Memory B cell (primary cell): ENCODE results near the gene SH3D21.
A peak's percentile ranks its signal among the peaks of the same experiment; 100 is the strongest.

Experiments
- ATAC-seq: fragments of 150-1000 bp; cut with Tn5 transposase; 2 replicates; pipeline ENCODE4 v1.10.0; 2021; ENCODE audit warnings: low read depth, mild to moderate bottlenecking, moderate library complexity
- DNase-seq, 2 donors: peaks; one replicate each; pipeline ENCODE4 v3.0.0; 2022; ENCODE audit warnings: low spot score in 2 of 2
- H3K27ac Mint-ChIP-seq: one replicate; pipeline ENCODE4 v1.8.0; 2022; ENCODE audit warnings: mild to moderate bottlenecking, moderate library complexity, mixed read lengths
- H3K27me3 Mint-ChIP-seq: one replicate; pipeline ENCODE4 v1.8.0; 2022; ENCODE audit warnings: mixed read lengths
- H3K36me3 Mint-ChIP-seq: one replicate; pipeline ENCODE4 v1.8.0; 2022; ENCODE audit warnings: mild to moderate bottlenecking, mixed read lengths
- H3K4me1 Mint-ChIP-seq: one replicate; pipeline ENCODE4 v1.8.0; 2022; ENCODE audit warnings: mixed read lengths
- H3K4me3 Mint-ChIP-seq: one replicate; pipeline ENCODE4 v1.8.0; 2022; ENCODE audit warnings: mild to moderate bottlenecking, moderate library complexity, mixed read lengths
- H3K9me3 Mint-ChIP-seq: one replicate; pipeline ENCODE4 v1.8.0; 2022; ENCODE audit warnings: mixed read lengths

The SH3D21 gene

DNA sequence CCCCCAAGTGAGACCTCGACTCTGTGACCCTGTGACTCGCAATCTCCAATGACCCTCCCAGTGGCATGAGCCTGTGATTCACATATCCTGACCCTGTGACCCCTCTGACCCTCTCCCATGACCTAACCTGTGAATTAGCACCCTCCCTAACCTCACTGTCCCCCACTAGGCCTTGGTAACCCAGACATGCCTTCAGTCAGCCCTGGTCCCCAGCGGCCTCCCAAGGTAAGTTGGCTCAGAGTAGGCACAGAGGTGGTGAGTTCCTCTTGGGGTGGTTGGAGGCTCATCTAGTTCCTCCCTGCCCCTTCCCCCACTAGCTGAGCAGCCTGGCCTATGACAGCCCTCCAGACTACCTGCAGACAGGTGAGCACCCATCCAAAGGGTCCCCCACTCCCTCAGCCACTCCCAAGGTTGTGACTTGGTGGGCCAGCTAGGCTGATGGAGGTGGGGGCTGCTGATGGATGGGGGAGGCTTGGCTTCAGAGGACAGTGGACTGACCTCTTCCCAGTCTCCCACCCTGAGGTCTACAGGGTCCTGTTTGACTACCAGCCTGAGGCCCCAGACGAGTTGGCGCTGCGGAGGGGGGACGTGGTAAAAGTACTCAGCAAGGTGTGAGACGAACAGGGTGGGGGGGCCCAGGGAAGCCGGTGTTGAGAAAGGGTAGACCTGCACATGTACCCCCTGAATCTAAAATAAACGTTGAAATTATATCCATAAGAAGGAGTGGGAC is 1.6 kb downstream of the SH3D21 start:
- ATAC-seq: no peak
- Mint-ChIP-seq H3K27ac (no peak overlapping the region), H3K4me1 (peaks cover 16% of the 10 kb centered on the region), H3K36me3 (peaks cover 8% of the 10 kb centered on the region), H3K4me3 (peak overlapping the region; percentile 71), H3K27me3 (no peaks in the 10 kb centered on the region), H3K9me3 (no peaks in the 10 kb centered on the region)
- DNase-seq: no peak

DNA sequence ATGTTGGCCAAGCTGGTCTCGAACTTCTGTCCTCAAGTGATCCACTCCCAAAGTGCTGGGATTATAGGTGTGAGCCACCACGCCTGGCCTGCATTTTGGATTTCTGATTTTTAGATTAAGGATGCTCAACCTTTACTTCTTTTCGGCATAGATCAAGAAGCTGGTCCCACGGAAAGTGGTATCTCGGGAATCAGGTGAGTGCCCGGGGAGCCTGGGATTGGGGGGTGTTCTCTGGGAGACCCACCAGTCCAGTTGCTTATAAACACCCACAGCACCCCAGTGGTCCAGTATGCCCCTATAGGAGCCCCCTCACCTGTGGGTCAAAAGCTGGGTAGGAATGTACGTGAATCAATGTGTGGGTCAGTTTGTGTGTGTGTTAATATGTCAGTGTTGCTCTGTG is 3.2 kb downstream of the SH3D21 start:
- Mint-ChIP-seq H3K9me3 (no peaks in the 10 kb centered on the region), H3K27me3 (no peaks in the 10 kb centered on the region), H3K4me3 (no peak overlapping the region), H3K27ac (no peak overlapping the region), H3K36me3 (no peaks in the 10 kb centered on the region), H3K4me1 (peaks cover 14% of the 10 kb centered on the region)
- DNase-seq (no peak), ATAC-seq (no peak)

DNA sequence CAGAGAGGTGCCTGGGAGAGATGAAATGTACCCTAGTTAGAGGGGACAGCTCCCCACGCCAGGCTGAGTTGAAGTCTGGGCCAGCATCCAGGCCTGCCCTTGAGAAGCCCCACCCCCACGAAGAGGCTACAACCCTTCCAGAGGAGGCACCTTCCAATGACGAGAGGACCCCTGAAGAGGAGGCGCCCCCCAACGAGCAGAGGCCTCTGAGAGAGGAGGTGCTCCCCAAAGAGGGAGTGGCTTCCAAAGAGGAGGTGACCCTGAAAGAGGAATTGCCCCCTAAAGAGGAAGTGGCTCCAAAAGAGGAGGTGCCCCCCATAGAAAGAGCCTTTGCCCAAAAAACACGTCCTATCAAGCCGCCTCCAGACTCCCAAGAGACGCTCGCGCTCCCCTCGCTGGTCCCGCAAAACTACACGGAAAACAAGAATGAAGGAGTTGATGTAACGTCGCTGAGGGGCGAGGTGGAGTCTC is 14.2 kb downstream of the SH3D21 start:
- Mint-ChIP-seq H3K9me3 (no peaks in the 10 kb centered on the region), H3K27ac (peak overlapping the region; percentile 42), H3K4me3 (peak overlapping the region; percentile 86), H3K27me3 (peaks cover 2% of the 10 kb centered on the region), H3K36me3 (no peaks in the 10 kb centered on the region), H3K4me1 (peaks cover 18% of the 10 kb centered on the region)
- DNase-seq: no peak
- ATAC-seq: peak; percentile 50

DNA sequence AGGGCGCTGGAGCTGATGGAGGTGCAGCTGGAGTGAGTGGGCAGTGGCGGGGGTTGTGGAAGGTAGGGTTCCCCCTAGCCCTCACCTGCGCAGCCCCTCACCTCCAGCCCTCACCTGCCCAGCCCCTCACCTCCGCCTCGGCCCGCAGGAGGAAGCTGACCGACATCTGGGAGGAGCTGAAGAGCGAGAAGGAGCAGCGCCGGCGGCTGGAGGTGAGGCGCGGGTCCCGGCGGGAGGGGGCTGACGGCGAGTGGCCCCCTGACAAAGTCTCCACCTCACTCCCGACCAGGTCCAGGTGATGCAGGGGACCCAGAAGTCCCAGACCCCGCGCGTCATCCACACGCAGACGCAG is 14.6 kb downstream of the SH3D21 start:
- H3K27ac Mint-ChIP-seq: peak overlapping the region; percentile 42

DNA sequence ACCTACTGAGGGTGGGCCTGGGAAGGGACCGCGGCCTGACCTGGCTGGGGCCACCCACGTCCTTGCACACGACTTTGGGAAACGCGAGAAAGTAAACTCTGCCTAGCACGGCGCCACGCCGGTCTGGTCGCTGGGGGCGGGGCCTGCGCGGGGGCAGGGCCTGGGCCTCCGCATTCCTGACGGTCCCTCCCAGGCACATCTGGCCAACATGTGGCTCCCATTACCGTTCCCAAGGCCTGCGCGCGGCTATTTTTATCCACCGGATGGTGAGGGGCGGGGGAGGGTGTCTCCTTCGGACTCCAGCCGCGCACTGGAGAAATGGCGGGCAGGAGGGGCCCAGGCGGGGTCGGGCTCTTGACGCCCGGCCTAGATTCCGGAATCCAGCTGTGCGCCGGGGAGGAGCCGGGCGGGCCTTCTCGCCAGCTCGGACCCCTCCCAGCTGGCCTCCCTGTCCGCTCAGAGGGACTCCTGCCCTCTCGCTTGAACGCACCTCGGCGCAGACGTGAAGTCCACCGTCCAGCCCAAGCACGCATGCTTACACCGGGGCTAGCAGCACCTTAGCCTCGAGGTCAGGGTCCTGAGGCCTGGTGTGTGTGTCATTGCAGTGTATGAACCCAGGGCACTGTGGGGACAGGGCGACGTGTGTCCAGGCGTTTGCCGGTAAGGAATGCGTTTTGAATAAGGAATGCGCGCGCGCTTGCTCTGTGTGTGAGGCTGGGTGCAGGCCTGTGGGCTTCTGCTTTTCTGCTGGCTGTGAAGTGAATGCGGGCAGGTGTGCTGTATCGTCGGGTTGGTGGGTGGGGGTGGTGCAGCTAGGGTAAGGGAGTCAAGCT is 15.2 kb downstream of the SH3D21 start:
- peaks cover 6% of the 10 kb centered on the region for H3K27me3 Mint-ChIP-seq
- no peaks in the 10 kb centered on the region for H3K36me3 Mint-ChIP-seq
- no peaks in the 10 kb centered on the region for H3K9me3 Mint-ChIP-seq
- ATAC-seq (peak; percentile 49), DNase-seq (peak in 1 of 2 donors; percentile 25)
- peak overlapping the region; percentile 86 for H3K4me3 Mint-ChIP-seq
- H3K4me1 Mint-ChIP-seq: peaks cover 18% of the 10 kb centered on the region
- H3K27ac Mint-ChIP-seq: peak overlapping the region; percentile 28

More for the DNA sequence above, 14.6 kb downstream of the SH3D21 start:
- Mint-ChIP-seq H3K4me3 (peak overlapping the region; percentile 86), H3K9me3 (no peaks in the 10 kb centered on the region), H3K27me3 (peaks cover 4% of the 10 kb centered on the region), H3K4me1 (peaks cover 18% of the 10 kb centered on the region), H3K36me3 (no peaks in the 10 kb centered on the region)
- peak; percentile 4 for ATAC-seq
- DNase-seq: no peak

DNA sequence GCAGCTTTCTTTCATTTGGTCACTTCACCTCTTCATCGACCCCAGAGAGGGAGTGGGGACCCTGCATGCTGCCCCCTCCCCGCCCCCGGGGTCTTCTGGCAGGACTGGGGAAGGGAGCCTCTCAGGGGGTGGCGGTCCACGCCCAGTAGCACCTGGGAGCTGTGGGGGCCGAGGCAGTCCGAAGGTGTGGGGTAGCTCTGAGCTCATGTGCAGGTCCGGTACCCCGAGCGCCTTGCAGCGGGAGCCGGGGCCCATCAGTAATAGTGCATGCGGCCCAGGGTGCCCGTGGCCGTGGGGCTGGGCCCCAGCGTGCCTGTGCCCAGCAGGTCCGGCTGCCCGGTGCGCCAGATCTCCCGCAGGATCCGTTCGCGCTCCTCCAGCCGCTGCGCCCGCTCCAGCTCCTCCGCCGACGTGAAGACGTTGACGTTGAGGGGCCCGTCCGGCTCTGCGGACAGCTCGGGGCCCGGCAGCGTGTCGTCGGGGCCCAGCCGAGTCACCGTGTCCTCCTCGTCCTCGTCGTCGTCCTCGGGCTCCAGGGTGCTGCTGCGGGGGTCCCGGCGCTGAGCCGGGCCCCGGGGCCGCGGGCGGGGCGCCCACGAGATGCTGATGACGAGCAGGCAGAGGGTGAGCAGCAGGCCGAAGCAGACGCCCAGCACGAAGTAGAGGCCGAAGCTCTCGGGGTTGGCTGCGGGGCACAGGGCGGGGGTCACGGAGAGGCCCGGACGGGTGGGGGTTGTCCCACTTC is 16.0 kb downstream of the SH3D21 start:
- Mint-ChIP-seq H3K4me1 (peaks cover 18% of the 10 kb centered on the region), H3K36me3 (no peaks in the 10 kb centered on the region), H3K4me3 (peak overlapping the region; percentile 86), H3K27me3 (peaks cover 15% of the 10 kb centered on the region), H3K27ac (peak overlapping the region; percentile 28), H3K9me3 (no peaks in the 10 kb centered on the region)
- peak in 1 of 2 donors; percentile 19 for DNase-seq
- ATAC-seq: no peak

DNA sequence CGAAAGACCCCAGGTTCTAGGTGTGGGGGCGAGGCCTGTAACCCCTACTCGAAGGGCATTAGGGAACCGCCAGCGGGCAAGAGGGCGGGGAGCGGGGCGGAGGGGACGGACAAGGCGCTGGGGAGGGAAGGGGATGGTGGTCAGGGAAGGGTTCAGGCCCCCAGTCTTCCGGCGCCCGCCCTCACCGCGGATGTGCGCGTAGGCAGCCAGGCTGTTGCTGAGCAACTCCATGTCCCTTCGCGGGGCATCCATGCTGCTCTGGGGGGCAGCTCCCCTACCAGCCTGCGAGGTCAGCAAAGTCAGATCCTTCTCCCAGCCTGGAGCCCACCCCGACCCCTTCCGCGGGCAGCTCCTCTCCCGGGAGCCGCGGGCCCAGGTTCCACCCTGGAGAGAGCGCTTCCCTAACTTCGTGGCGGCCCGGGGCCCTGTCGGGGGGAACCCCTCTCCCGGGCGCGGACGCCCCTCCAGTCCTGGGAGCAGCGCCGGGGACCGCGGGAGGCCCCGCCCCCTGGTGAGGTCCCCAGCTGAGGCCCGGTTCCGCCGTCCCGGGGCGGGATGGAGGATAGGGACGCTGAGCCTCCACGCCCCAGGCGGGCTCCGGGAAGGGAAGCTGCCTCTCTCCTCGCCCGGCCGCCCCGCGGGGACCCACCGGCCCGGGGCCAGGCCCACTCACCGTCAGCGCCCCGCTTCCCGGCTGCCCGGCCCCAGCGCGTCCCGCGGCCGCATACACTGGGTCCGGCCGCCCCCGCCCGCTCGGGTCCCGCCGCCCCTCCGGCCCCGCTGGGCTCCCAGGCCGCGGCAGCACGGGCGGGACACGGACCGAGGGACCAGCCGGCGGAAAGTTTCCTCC is 16.8 kb downstream of the SH3D21 start:
- ATAC-seq: peak; percentile 26
- Mint-ChIP-seq H3K27me3 (peaks cover 21% of the 10 kb centered on the region), H3K9me3 (no peaks in the 10 kb centered on the region), H3K36me3 (no peaks in the 10 kb centered on the region), H3K4me3 (peak overlapping the region; percentile 77), H3K27ac (no peak overlapping the region), H3K4me1 (peaks cover 18% of the 10 kb centered on the region)
- DNase-seq: peak in 1 of 2 donors; percentile 38

DNA sequence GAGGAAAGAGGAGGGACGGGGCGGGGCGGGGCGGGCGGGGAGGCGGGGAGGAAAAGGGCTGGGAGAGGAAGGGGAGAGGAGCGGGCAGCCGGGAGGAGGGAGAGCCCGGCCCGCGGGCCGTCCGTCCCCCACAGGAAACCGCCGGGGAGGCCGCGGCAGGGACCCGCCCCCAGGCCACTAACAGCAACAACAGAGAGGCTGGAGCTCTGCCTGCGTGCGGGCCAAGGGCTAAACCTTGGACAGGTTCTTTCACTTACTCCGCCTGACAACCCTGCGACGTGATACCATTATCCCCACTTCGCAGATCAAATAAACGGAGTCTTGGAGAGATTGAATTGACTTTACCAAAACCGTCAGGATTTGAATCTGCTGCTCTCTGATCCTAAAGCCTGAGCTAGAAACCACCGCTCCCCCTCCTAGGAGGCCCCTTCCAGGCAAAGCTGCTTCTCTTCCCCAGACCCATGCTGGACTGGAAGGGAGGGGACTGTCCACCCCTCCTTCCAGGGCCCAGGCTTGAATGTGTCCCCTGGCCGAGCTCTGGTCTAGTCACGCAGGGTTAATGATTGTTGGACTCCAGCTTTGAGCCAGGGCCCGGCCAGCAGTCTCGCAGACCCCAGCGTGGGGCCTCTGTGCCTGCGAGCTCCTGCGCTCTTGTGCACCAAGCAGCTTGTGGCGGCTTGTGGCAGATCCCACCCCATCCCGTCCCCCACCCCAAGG is 17.6 kb downstream of the SH3D21 start, which contains the start of gene EVA1B:
TSS of gene EVA1B (minus strand) at position 10 of the 717 bp plus-strand sequence. CDS start 608 bp downstream, outside the sequence.
- Mint-ChIP-seq H3K9me3 (no peaks in the 10 kb centered on the region), H3K27ac (no peak within 1 kb of the TSS), H3K27me3 (peaks cover 22% of the 10 kb centered on the region), H3K4me3 (peak within 1 kb of the TSS; percentile 77), H3K4me1 (peaks cover 18% of the 10 kb centered on the region), H3K36me3 (no peaks in the 10 kb centered on the region)
- DNase-seq (no peak), ATAC-seq (peak; percentile 18)

DNA sequence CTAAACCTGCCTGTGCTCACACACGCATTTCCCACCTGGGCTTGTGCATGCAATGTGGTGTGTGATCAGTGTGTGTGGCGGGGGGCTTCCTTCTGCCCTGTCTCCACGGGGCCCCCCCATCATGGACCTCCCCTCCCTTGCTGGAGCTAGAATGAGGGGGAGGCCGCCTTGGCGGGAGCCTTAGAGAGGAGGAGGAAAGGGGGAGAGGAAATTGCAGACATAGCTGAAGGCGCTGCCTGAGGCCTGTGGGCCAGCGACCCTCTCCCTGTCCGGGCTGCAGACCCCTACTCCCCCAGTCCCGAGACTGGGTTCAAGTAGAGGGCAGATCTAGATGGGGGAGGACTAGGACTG is 18.2 kb downstream of the SH3D21 start:
- DNase-seq (no peak), ATAC-seq (no peak)
- no peak overlapping the region for H3K27ac Mint-ChIP-seq
- H3K36me3 Mint-ChIP-seq: no peaks in the 10 kb centered on the region
- H3K4me3 Mint-ChIP-seq: peak overlapping the region; percentile 39
- H3K9me3 Mint-ChIP-seq: no peaks in the 10 kb centered on the region
- H3K4me1 Mint-ChIP-seq: peaks cover 18% of the 10 kb centered on the region
- peaks cover 23% of the 10 kb centered on the region for H3K27me3 Mint-ChIP-seq

DNA sequence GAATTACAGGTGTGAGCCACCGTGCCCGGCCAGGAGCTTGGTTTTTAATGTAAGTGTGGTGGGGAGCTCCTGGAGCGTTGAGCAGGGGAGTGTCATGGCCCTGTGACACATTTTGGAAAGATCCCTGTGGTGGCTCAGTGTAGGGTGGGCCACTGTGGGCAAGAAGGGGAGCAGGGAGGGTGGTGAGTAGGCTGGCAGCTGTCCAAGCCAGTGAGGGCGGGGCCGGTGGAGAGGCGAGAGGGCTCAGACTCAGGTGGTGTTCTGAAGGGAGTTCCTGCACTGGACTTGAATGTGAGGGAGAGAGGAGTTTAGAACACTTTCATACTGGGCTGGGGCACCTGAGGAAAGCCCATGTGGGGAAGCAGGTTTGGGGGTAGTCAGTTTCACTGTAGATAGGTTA is 20.3 kb downstream of the SH3D21 start:
- Mint-ChIP-seq H3K4me3 (no peak overlapping the region), H3K9me3 (no peaks in the 10 kb centered on the region), H3K4me1 (peaks cover 15% of the 10 kb centered on the region), H3K27ac (no peak overlapping the region), H3K36me3 (no peaks in the 10 kb centered on the region), H3K27me3 (peaks cover 30% of the 10 kb centered on the region)
- DNase-seq (no peak), ATAC-seq (no peak)

DNA sequence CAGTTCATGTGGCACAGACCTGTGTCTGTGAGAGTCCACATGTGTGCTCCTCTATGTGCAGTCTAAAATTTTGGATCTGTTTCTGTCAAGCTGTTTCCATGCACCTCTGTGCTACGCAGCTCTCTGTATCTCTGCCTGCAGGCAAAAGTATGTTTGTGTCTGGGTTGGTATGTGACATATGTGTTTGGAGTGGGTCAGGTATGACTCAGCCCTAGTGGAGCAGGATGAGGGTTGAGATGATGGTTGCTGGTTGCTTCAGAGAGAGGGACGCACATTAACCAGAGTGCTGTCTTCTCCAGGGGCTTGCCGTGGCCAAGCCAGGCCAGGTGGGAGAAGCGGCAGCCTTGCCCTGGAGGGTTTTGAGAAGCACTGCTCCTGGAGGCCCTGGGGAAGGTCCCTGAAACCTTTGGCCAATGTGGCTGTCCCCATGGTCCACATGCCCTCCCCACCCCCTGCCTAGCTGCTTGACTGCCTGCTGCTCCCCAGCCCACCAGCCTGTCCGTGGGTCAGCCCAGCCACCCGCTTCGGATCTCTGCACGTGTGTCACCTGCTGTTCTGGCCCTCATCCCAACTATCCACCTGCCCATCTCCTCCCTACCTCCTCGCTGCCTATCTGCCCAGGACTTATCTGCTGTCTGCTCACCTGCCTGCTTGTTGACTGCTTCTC is 21.4 kb downstream of the SH3D21 start:
- H3K27me3 Mint-ChIP-seq: peaks cover 33% of the 10 kb centered on the region
- no peaks in the 10 kb centered on the region for H3K9me3 Mint-ChIP-seq
- H3K4me1 Mint-ChIP-seq: peaks cover 12% of the 10 kb centered on the region
- H3K36me3 Mint-ChIP-seq: no peaks in the 10 kb centered on the region
- H3K27ac Mint-ChIP-seq: no peak overlapping the region
- DNase-seq (no peak), ATAC-seq (no peak)
- no peak overlapping the region for H3K4me3 Mint-ChIP-seq

DNA sequence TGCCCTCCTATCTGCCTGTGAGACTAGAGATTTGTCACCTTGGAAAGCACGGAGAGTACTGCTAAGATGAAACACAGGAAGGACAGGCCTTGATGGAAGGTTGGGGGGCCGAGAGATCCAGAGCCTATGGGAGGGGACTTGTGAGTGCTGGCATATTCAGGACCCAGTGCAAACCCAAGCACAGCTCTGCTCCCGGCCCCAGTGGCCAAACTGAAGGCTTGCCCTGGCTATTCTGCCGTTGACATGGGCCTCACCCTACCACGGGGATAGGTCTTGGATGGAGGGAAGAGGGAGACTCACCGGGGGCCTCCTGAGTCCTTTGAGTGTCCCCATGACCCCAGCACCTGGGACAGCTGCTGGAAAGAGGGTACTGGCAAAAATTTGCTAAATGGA is 21.9 kb downstream of the SH3D21 start:
- peaks cover 33% of the 10 kb centered on the region for H3K27me3 Mint-ChIP-seq
- H3K27ac Mint-ChIP-seq: no peak overlapping the region
- ATAC-seq (no peak), DNase-seq (no peak)
- H3K9me3 Mint-ChIP-seq: no peaks in the 10 kb centered on the region
- H3K4me3 Mint-ChIP-seq: no peak overlapping the region
- H3K36me3 Mint-ChIP-seq: no peaks in the 10 kb centered on the region
- H3K4me1 Mint-ChIP-seq: peaks cover 12% of the 10 kb centered on the region
